ENCODE data around the gene PNRC2.

PNRC2 gene

DNA sequence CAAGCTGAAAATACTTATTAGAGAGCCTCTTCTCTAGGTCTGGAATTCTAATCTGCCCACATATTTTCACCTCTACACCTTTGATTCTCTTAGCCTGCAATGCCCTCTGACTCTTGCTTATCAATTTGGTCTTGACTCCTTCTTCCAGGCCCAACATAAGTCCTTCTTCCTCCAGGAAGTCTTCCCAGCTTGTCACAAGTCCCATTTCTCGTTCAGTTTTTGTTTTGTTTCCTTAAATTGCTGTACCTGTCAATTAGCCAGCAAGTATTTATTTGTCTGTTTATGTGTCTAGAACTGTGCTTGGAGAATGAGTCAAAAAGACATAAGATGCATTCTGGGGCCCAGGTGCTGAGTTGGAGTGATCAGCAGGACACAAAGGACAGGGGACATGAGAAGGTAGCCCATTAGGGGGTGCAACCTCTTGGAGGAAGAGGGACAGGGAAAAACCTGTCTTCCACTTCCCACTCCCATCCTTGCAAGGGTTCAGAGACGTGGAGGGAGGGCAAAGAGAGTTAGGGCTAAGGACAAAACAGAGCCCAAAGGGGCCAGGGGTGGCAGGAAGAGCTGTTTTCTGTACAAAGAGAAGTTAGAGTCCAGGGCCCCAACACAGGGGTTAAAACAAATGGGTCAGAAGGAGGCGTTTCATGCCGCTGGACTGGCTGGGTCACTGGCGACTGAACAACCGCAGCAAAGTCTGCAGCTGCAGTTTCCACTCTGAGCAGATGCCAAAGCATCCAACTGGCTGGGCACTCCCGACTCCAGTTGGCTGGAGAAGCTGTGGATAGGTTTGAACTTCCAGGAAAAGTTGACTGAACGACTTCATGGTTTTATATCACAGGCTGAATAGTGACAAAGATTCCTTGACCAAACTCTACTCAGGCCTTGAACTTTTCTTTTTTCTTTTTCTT lies 35.8 kb upstream of the PNRC2 start:
- POLR2A ChIA-PET, result no interaction called here
- no peak for DNase-seq (ENCODE audit: extremely low spot score)
- CTCF ChIA-PET, result interaction anchor here (0.6 to 0.7 kb wide), 2 partner anchors 32 to 289 kb away, joined by 3 read pairs; no protein-coding TSS in a partner anchor
- TF ChIP-seq CTBP1 (IDR thresholded peaks at IDR 0.05; ENCODE audit: borderline replicate concordance) (no peak), HDGF (IDR thresholded peaks at IDR 0.05; ENCODE audit: borderline replicate concordance) (no peak), NFRKB (IDR thresholded peaks at IDR 0.05) (no peak), TARDBP (IDR thresholded peaks at IDR 0.05) (no peak), LEF1 (IDR thresholded peaks at IDR 0.05; ENCODE audit: borderline replicate concordance) (no peak), FOXK2 (IDR thresholded peaks at IDR 0.05) (no peak), BHLHE40 (IDR thresholded peaks at IDR 0.05; ENCODE audit: borderline replicate concordance) (no peak)

DNA sequence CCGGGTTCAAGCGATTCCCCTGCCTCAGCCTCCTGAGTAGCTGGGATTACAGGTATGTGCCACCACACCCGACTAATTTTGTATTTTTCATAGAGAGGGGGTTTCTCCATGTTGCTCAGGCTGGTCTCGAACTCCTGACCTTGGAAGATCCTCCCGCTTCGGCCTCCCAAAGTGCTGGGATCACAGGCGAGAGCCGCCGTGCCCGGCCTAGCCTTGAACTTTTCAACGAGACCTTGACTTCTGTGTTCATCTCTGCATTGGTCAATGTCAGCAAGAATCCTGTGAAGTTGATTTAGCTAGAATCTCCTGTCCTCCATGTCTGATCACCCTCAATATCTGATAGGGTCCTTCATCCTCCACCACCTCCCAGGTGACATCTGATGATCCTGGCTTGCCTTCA lies 35.0 kb upstream of the PNRC2 start:
- CTCF ChIA-PET, result interaction anchor here (0.6 kb wide), 1 partner anchor 290 kb away, joined by 3 read pairs; no protein-coding TSS in a partner anchor
- DNase-seq (ENCODE audit: extremely low spot score), result no peak
- TF ChIP-seq FOXK2 (IDR thresholded peaks at IDR 0.05) (no peak), ARNT (IDR thresholded peaks at IDR 0.05) (no peak), SP1 (IDR thresholded peaks at IDR 0.05) (no peak), SUZ12 (IDR thresholded peaks at IDR 0.05) (no peak), TARDBP (IDR thresholded peaks at IDR 0.05) (no peak), LEF1 (IDR thresholded peaks at IDR 0.05; ENCODE audit: borderline replicate concordance) (no peak), FOXA1 (IDR thresholded peaks at IDR 0.05) (no peak), CTBP1 (IDR thresholded peaks at IDR 0.05; ENCODE audit: borderline replicate concordance) (no peak), HDGF (IDR thresholded peaks at IDR 0.05; ENCODE audit: borderline replicate concordance) (no peak), FOXM1 (IDR thresholded peaks at IDR 0.05; ENCODE audit: borderline replicate concordance) (no peak), NFRKB (IDR thresholded peaks at IDR 0.05) (no peak), L3MBTL2 (conservative IDR thresholded peaks at IDR 0.05) (no peak), BHLHE40 (IDR thresholded peaks at IDR 0.05; ENCODE audit: borderline replicate concordance) (no peak), ELF4 (IDR thresholded peaks at IDR 0.05) (no peak), ZNF384 (IDR thresholded peaks at IDR 0.05) (no peak)
- TF ChIP-seq, protein P1, sequence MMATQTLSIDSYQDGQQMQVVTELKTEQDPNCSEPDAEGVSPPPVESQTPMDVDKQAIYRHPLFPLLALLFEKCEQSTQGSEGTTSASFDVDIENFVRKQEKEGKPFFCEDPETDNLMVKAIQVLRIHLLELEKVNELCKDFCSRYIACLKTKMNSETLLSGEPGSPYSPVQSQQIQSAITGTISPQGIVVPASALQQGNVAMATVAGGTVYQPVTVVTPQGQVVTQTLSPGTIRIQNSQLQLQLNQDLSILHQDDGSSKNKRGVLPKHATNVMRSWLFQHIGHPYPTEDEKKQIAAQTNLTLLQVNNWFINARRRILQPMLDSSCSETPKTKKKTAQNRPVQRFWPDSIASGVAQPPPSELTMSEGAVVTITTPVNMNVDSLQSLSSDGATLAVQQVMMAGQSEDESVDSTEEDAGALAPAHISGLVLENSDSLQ (IDR thresholded peaks at IDR 0.05), result no peak
- POLR2A ChIA-PET, result no interaction called here

DNA sequence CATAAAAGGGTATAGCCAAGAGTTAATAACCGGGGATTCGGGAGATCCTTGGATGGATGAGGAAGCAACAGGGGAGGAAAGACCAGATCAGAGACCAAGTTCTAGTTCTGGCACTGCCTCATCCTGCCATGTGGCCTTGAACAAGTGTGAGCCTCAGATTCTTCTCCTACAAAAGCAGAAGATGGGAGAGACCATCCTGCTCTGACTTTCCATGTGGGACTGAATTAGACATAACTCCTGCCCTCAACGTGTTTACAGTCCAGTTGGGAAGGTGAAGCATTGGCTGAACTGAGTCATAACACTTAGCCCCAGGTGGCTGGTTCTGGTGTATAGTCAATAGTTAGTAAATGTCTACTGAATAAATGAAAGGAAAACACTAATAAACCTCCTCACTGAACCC lies 34.3 kb upstream of the PNRC2 start:
- no peak for DNase-seq (ENCODE audit: extremely low spot score)
- ChIA-PET CTCF (interaction anchor here (0.6 kb wide), 1 partner anchor 15 kb away, joined by 3 read pairs; no protein-coding TSS in a partner anchor), POLR2A (no interaction called here)
- TF ChIP-seq CTBP1 (IDR thresholded peaks at IDR 0.05; ENCODE audit: borderline replicate concordance) (no peak), FOXM1 (IDR thresholded peaks at IDR 0.05; ENCODE audit: borderline replicate concordance) (no peak), FOXK2 (IDR thresholded peaks at IDR 0.05) (no peak), TARDBP (IDR thresholded peaks at IDR 0.05) (no peak), ELF4 (IDR thresholded peaks at IDR 0.05) (no peak), BHLHE40 (IDR thresholded peaks at IDR 0.05; ENCODE audit: borderline replicate concordance) (no peak), SP1 (IDR thresholded peaks at IDR 0.05) (no peak), LEF1 (IDR thresholded peaks at IDR 0.05; ENCODE audit: borderline replicate concordance) (no peak), NFRKB (IDR thresholded peaks at IDR 0.05) (no peak), L3MBTL2 (conservative IDR thresholded peaks at IDR 0.05) (no peak)
- TF ChIP-seq, protein P1 (IDR thresholded peaks at IDR 0.05), result no peak

DNA sequence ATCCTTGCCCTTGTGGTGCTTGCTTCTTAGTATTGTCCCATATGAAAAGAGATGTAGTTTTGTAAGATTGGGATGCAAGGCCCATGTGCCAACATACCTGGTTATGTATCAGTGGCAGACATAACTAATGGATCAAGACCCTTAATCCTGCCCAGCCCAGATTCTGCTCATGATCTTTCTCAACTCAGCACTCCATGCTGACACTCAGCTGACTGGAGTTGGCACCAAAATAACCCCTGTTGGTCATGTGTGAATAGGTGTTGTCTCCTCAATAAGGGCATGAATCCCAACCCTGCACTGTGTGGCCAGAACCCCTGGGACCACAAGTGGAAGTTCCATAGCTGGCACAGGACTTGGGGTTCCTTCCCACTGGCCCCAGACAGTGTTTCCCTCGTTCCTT lies 32.5 kb upstream of the PNRC2 start:
- no peak for DNase-seq (ENCODE audit: extremely low spot score)
- ChIA-PET CTCF (no interaction called here), POLR2A (no interaction called here)
- TF ChIP-seq CTBP1 (IDR thresholded peaks at IDR 0.05; ENCODE audit: borderline replicate concordance), result no peak
- TF ChIP-seq FOXM1 (IDR thresholded peaks at IDR 0.05; ENCODE audit: borderline replicate concordance), result no peak
- no peak for TF ChIP-seq NFRKB (IDR thresholded peaks at IDR 0.05)
- TF ChIP-seq HDGF (IDR thresholded peaks at IDR 0.05; ENCODE audit: borderline replicate concordance), result no peak
- no peak for TF ChIP-seq SUZ12 (IDR thresholded peaks at IDR 0.05)
- TF ChIP-seq ARNT (IDR thresholded peaks at IDR 0.05), result no peak
- no peak for TF ChIP-seq SP1 (IDR thresholded peaks at IDR 0.05)
- TF ChIP-seq ZNF384 (IDR thresholded peaks at IDR 0.05), result no peak
- no peak for TF ChIP-seq TARDBP (IDR thresholded peaks at IDR 0.05)
- no peak for TF ChIP-seq BHLHE40 (IDR thresholded peaks at IDR 0.05; ENCODE audit: borderline replicate concordance)
- TF ChIP-seq L3MBTL2 (conservative IDR thresholded peaks at IDR 0.05), result no peak

DNA sequence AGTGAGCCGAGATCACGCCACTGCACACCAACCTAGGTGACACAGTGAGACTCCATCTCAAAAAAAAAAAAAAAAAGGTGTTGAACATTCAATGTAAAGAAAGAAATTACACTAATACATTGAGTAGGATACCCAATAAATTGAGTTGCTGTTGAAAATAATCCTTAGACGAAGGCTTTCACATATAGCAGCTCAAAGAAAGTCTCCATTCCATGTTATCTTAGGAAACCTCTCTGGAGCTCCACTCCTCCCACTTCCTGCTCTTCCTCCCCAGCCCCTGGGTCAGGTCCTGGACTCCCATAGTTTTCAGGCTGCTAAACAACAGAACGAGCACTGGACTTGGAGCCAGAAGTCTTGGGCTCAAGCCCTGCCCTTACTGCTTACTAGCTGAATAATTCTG lies 30.8 kb upstream of the PNRC2 start:
- no peak for DNase-seq (ENCODE audit: extremely low spot score)
- TF ChIP-seq HDGF (IDR thresholded peaks at IDR 0.05; ENCODE audit: borderline replicate concordance), result no peak
- TF ChIP-seq ARNT (IDR thresholded peaks at IDR 0.05), result no peak
- TF ChIP-seq LEF1 (IDR thresholded peaks at IDR 0.05; ENCODE audit: borderline replicate concordance), result no peak
- no peak for TF ChIP-seq L3MBTL2 (conservative IDR thresholded peaks at IDR 0.05)
- no peak for TF ChIP-seq FOXK2 (IDR thresholded peaks at IDR 0.05)
- no peak for TF ChIP-seq ZNF384 (IDR thresholded peaks at IDR 0.05)
- TF ChIP-seq ELF4 (IDR thresholded peaks at IDR 0.05), result no peak
- ChIA-PET POLR2A (interaction anchor here (0.7 kb wide), 1 partner anchor 31 kb away, joined by 3 read pairs; the partner anchor contains the start of gene PNRC2), CTCF (interaction anchor here (0.7 kb wide), 1 partner anchor 12 kb away, joined by 3 read pairs; no protein-coding TSS in a partner anchor)

DNA sequence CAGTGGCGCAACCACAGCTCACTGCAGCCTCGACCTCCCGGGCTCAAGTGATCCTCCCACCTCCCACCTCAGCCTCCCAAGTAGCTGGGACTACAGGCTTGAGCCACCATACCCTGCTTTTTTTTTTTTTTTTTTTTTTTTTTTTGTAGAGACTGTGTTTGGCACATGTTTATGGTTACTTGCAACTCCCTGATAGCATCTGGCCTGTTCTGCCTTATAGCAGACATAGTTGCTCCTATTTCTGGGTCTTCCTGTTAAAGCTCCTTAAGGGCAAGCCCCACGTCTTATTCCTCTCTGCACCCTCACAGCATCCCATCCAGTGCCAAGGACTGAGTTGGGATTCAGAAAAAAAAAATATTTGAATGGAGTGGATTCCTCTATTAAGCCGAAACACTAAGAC lies 29.4 kb upstream of the PNRC2 start:
- DNase-seq (ENCODE audit: extremely low spot score), result no peak
- TF ChIP-seq BHLHE40 (IDR thresholded peaks at IDR 0.05; ENCODE audit: borderline replicate concordance) (no peak), LEF1 (IDR thresholded peaks at IDR 0.05; ENCODE audit: borderline replicate concordance) (no peak), FOXA1 (IDR thresholded peaks at IDR 0.05) (no peak), L3MBTL2 (conservative IDR thresholded peaks at IDR 0.05) (no peak), FOXK2 (IDR thresholded peaks at IDR 0.05) (no peak), CTBP1 (IDR thresholded peaks at IDR 0.05; ENCODE audit: borderline replicate concordance) (no peak), SUZ12 (IDR thresholded peaks at IDR 0.05) (no peak), ELF4 (IDR thresholded peaks at IDR 0.05) (no peak), HDGF (IDR thresholded peaks at IDR 0.05; ENCODE audit: borderline replicate concordance) (no peak), SP1 (IDR thresholded peaks at IDR 0.05) (no peak), FOXM1 (IDR thresholded peaks at IDR 0.05; ENCODE audit: borderline replicate concordance) (no peak), ARNT (IDR thresholded peaks at IDR 0.05) (no peak), NFRKB (IDR thresholded peaks at IDR 0.05) (no peak), TARDBP (IDR thresholded peaks at IDR 0.05) (no peak), ZNF384 (IDR thresholded peaks at IDR 0.05) (no peak)
- TF ChIP-seq, protein P1 (IDR thresholded peaks at IDR 0.05), result no peak
- CTCF ChIA-PET, result interaction anchor here (0.6 to 0.9 kb wide), 2 partner anchors 22 to 152 kb away, joined by 3 read pairs; partner anchors contain the start of gene PITHD1
- POLR2A ChIA-PET, result no interaction called here

Data from HEK293T (cell line).